ENCODE measurements around the gene ITGB8.
"Not testable (repeated sequence)": the region's sequence is repeated elsewhere in the genome, so short reads cannot be mapped to it uniquely, and the experiment has no call there.

The ITGB8 gene

GRCh38 chr7:20381406-20382034, 50.8 kb downstream of the ITGB8 start:
- DNase-seq (ENCODE audit: low read depth in 3 of 3), result no peak

- no peak for DNase-seq (ENCODE audit: low read depth in 3 of 3)
These were observed 52.7 kb downstream of the ITGB8 start for GRCh38 chr7:20383351-20383750.

- no peak for DNase-seq (ENCODE audit: low read depth in 3 of 3)
These were observed 54.4 kb downstream of the ITGB8 start for GRCh38 chr7:20385126-20385525.

GRCh38 chr7:20388084-20388483, 57.4 kb downstream of the ITGB8 start:
- no peak for DNase-seq (ENCODE audit: low read depth in 3 of 3)

- not testable (repeated sequence) for DNase-seq (ENCODE audit: low read depth in 3 of 3)
These were observed 58.5 kb downstream of the ITGB8 start for GRCh38 chr7:20389192-20389591.

GRCh38 chr7:20393021-20393610, 62.4 kb downstream of the ITGB8 start:
- DNase-seq (ENCODE audit: low read depth in 3 of 3), result no peak

- no peak for DNase-seq (ENCODE audit: low read depth in 3 of 3)
These were observed 62.9 kb downstream of the ITGB8 start for GRCh38 chr7:20393616-20394015.

GRCh38 chr7:20394284-20394683, 63.6 kb downstream of the ITGB8 start:
- no peak for DNase-seq (ENCODE audit: low read depth in 3 of 3)

GRCh38 chr7:20395104-20395503, 64.4 kb downstream of the ITGB8 start:
- no peak for DNase-seq (ENCODE audit: low read depth in 3 of 3)

GRCh38 chr7:20395511-20395910, 64.8 kb downstream of the ITGB8 start:
- DNase-seq (ENCODE audit: low read depth in 3 of 3), result no peak

GRCh38 chr7:20399521-20399920, 68.8 kb downstream of the ITGB8 start:
- DNase-seq (ENCODE audit: low read depth in 3 of 3), result no peak

- no peak for DNase-seq (ENCODE audit: low read depth in 3 of 3)
These were observed 71.4 kb downstream of the ITGB8 start for GRCh38 chr7:20401861-20402746.

- no peak for DNase-seq (ENCODE audit: low read depth in 3 of 3)
These were observed 72.1 kb downstream of the ITGB8 start for GRCh38 chr7:20402747-20403230.

- no peak for DNase-seq (ENCODE audit: low read depth in 3 of 3)
These were observed 72.6 kb downstream of the ITGB8 start for GRCh38 chr7:20403331-20403730.

GRCh38 chr7:20404320-20404719, 73.6 kb downstream of the ITGB8 start:
- no peak for DNase-seq (ENCODE audit: low read depth in 3 of 3)

- no peak for DNase-seq (ENCODE audit: low read depth in 3 of 3)
These were observed 77.1 kb downstream of the ITGB8 start for GRCh38 chr7:20407585-20408466.

GRCh38 chr7:20408467-20408826, 77.7 kb downstream of the ITGB8 start:
- no peak for DNase-seq (ENCODE audit: low read depth in 3 of 3)

GRCh38 chr7:20409961-20410360, 79.3 kb downstream of the ITGB8 start:
- no peak for DNase-seq (ENCODE audit: low read depth in 3 of 3)

- no peak for DNase-seq (ENCODE audit: low read depth in 3 of 3)
These were observed 80.7 kb downstream of the ITGB8 start for GRCh38 chr7:20411372-20411771.

- no peak for DNase-seq (ENCODE audit: low read depth in 3 of 3)
These were observed 81.3 kb downstream of the ITGB8 start for GRCh38 chr7:20412032-20412431.

- DNase-seq (ENCODE audit: low read depth in 3 of 3), result no peak
These were observed 86.6 kb downstream of the ITGB8 start for GRCh38 chr7:20417260-20417659.
